ENCODE data around the gene ZBTB43. TPM values are rescaled to one million over a fixed set of nuclear protein-coding genes. Genes with fewer than 3 reads are reported as not detected.

Gene ZBTB43
- total RNA-seq, 1 donor from 2014 or later: 20.3 TPM

DNA sequence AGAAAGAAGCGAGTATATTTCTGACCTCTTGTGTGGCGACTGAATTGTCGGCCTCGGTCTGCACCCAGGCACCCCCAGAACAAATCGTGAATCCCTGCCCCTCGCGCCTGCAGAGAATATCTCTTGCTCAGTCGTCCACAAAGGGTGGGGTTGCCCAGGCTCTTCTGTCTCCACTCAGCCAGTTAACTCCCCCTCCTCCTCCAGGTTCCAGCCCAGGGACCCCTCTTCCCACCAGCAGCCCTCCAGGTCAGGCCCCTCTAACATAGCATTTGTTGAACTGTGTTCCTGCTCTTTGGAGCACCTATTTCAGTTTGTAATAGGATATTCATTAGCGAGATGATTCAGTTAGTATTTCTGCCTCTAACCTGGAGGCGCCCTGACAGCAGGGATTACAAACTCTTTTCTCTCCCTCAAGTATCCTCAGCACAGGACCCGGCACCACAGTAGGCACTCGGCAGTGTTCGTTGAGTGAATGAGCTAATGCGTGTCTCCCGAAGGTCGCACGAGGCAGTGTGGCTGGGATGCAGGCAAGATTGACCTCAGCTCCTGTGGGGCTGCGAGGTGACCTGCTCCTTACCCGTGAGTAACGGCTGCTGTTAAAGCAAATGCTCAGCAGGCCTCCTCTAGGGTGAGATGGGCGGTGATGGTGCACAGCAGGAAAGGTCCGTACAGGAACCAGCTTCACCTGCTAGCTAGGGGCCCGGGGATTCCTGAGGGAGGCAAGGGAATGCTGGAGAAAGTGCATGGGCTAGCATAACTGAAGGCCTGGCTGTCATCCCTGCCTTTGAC is 81.4 kb downstream of the ZBTB43 start:
- no peak for DNase-seq (ENCODE audit: extremely low spot score, unreplicated experiment)
- TF ChIP-seq, protein P1, sequence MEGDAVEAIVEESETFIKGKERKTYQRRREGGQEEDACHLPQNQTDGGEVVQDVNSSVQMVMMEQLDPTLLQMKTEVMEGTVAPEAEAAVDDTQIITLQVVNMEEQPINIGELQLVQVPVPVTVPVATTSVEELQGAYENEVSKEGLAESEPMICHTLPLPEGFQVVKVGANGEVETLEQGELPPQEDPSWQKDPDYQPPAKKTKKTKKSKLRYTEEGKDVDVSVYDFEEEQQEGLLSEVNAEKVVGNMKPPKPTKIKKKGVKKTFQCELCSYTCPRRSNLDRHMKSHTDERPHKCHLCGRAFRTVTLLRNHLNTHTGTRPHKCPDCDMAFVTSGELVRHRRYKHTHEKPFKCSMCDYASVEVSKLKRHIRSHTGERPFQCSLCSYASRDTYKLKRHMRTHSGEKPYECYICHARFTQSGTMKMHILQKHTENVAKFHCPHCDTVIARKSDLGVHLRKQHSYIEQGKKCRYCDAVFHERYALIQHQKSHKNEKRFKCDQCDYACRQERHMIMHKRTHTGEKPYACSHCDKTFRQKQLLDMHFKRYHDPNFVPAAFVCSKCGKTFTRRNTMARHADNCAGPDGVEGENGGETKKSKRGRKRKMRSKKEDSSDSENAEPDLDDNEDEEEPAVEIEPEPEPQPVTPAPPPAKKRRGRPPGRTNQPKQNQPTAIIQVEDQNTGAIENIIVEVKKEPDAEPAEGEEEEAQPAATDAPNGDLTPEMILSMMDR (IDR thresholded peaks at IDR 0.05): no peak
- H3K9me3 Mint-ChIP-seq (ENCODE audit: unreplicated experiment): no peaks in the 10 kb centered on the region
- no peak overlapping the region for H3K4me3 Mint-ChIP-seq (ENCODE audit: unreplicated experiment)
- H3K4me1 Mint-ChIP-seq (ENCODE audit: unreplicated experiment): no peaks in the 10 kb centered on the region
- no peak overlapping the region for H3K27ac Mint-ChIP-seq (ENCODE audit: unreplicated experiment)
- H3K36me3 Mint-ChIP-seq (ENCODE audit: unreplicated experiment): peaks cover 7% of the 10 kb centered on the region
- no peaks in the 10 kb centered on the region for H3K27me3 Mint-ChIP-seq (ENCODE audit: unreplicated experiment)

DNA sequence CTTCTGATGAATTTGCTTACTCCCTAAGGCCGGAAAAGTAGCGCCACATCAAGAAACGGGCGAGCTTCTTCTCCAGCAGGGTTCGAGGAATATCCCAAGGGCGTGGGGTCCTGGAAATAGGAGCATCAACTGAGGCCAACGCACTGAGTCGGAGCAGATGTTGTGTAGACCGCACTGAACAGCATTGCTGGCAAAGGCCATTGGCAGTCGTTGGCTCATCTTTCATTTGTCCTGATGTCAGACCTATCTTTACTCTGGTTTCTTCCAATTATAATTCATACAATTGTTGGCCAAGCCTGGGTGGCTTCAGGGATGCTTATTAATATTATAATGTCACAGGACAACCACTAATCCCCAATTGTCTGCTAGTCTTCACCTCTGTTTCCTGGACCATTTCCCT is 82.1 kb downstream of the ZBTB43 start:
- no peak overlapping the region for H3K27ac Mint-ChIP-seq (ENCODE audit: unreplicated experiment)
- no peak overlapping the region for H3K4me3 Mint-ChIP-seq (ENCODE audit: unreplicated experiment)
- no peaks in the 10 kb centered on the region for H3K27me3 Mint-ChIP-seq (ENCODE audit: unreplicated experiment)
- DNase-seq (ENCODE audit: extremely low spot score, unreplicated experiment): no peak
- H3K36me3 Mint-ChIP-seq (ENCODE audit: unreplicated experiment): peaks cover 5% of the 10 kb centered on the region
- TF ChIP-seq, protein P1 (IDR thresholded peaks at IDR 0.05): no peak
- no peaks in the 10 kb centered on the region for H3K4me1 Mint-ChIP-seq (ENCODE audit: unreplicated experiment)
- no peaks in the 10 kb centered on the region for H3K9me3 Mint-ChIP-seq (ENCODE audit: unreplicated experiment)

Other genes starting within 250 kb of the ZBTB43 start
- 0.18 and 0.27 TPM in 2 replicates for gene LMX1B, start 191.1 kb upstream of the ZBTB43 start, total RNA-seq
- gene ZBTB34, start 55.6 kb downstream of the ZBTB43 start, total RNA-seq: 13.9 and 14.0 TPM in 2 replicates
- 8.7 and 9.9 TPM in 2 replicates for gene RALGPS1, start 109.7 kb downstream of the ZBTB43 start, total RNA-seq